Progenitor cell of endocrine pancreas (in vitro differentiated cells): ENCODE data around the gene SETBP1. TPM values are rescaled to one million over a fixed set of nuclear protein-coding genes. Genes with fewer than 3 reads are reported as not detected.
A peak's percentile ranks its signal among the peaks of the same experiment; 100 is the strongest.

Source experiments
- DNase-seq: peaks from one replicate; pipeline ENCODE4 v3.0.0; 2021; ENCODE audit warnings: low spot score; ENCODE audit not compliant: unreplicated experiment
- H3K27ac Mint-ChIP-seq: 2 replicates; pipeline ENCODE4 v1.8.0; 2021; ENCODE audit warnings: mild to moderate bottlenecking, moderate library complexity, mixed read lengths
- H3K27me3 Mint-ChIP-seq: 2 replicates; pipeline ENCODE4 v1.8.0; 2021; ENCODE audit warnings: mixed read lengths
- H3K36me3 Mint-ChIP-seq: 2 replicates; pipeline ENCODE4 v1.8.0; 2022; ENCODE audit warnings: mixed read lengths; ENCODE audit not compliant: insufficient read depth
- H3K4me1 Mint-ChIP-seq: 2 replicates; pipeline ENCODE4 v1.8.0; 2021; ENCODE audit warnings: low read depth, mixed read lengths
- H3K4me3 Mint-ChIP-seq: 2 replicates; pipeline ENCODE4 v1.8.0; 2021; ENCODE audit warnings: low read depth, mild to moderate bottlenecking, moderate library complexity, mixed read lengths
- H3K9me3 Mint-ChIP-seq: 2 replicates; pipeline ENCODE4 v1.8.0; 2021; ENCODE audit warnings: low read depth, mixed read lengths
- CTCF ChIP-seq: fragments of 200-600 bp; sonication (generic); IDR thresholded peaks from one replicate; pipeline ENCODE4 v1.5.0; 2021; ENCODE audit warnings: antibody characterized with exemption, mild to moderate bottlenecking; ENCODE audit not compliant: unreplicated experiment
- total RNA-seq: library from RNA; stranded (reverse); gene quantifications from 2 replicates; pipeline ENCODE4 v1.2.1, GENCODE V29; 2021

SETBP1 gene
- total RNA-seq, 1 donor from 2014 or later = 30.8 TPM

GRCh38 chr18:44823286-44823685 is 142.6 kb downstream of the SETBP1 start:
- Mint-ChIP-seq H3K4me1 (peaks cover 19% of the 10 kb centered on the region), H3K27me3 (no peaks in the 10 kb centered on the region), H3K9me3 (no peaks in the 10 kb centered on the region), H3K4me3 (no peak overlapping the region), H3K36me3 (peaks cover 2% of the 10 kb centered on the region), H3K27ac (no peak overlapping the region)
- no peak for TF ChIP-seq CTCF
- DNase-seq = no peak

GRCh38 chr18:44823782-44824181 is 143.1 kb downstream of the SETBP1 start:
- Mint-ChIP-seq H3K4me3 (no peak overlapping the region), H3K4me1 (peaks cover 19% of the 10 kb centered on the region), H3K27me3 (no peaks in the 10 kb centered on the region)

GRCh38 chr18:44824884-44825283 is 144.2 kb downstream of the SETBP1 start:
- Mint-ChIP-seq H3K4me3 (no peak overlapping the region), H3K27ac (no peak overlapping the region), H3K4me1 (peaks cover 19% of the 10 kb centered on the region), H3K36me3 (peaks cover 2% of the 10 kb centered on the region), H3K9me3 (no peaks in the 10 kb centered on the region), H3K27me3 (no peaks in the 10 kb centered on the region)
- no peak for DNase-seq
- TF ChIP-seq CTCF = no peak

More at GRCh38 chr18:44823782-44824181, 143.1 kb downstream of the SETBP1 start:
- Mint-ChIP-seq H3K27ac (no peak overlapping the region), H3K9me3 (no peaks in the 10 kb centered on the region), H3K36me3 (peaks cover 2% of the 10 kb centered on the region)
- TF ChIP-seq CTCF = no peak
- no peak for DNase-seq

GRCh38 chr18:44826418-44827259 is 146.0 kb downstream of the SETBP1 start:
- Mint-ChIP-seq H3K9me3 (no peaks in the 10 kb centered on the region), H3K4me1 (peaks cover 15% of the 10 kb centered on the region), H3K36me3 (peaks cover 2% of the 10 kb centered on the region), H3K4me3 (no peak overlapping the region), H3K27me3 (no peaks in the 10 kb centered on the region), H3K27ac (peak overlapping the region; percentile 43)
- TF ChIP-seq CTCF = no peak
- DNase-seq = no peak

- Mint-ChIP-seq H3K27me3 (no peaks in the 10 kb centered on the region), H3K9me3 (no peaks in the 10 kb centered on the region), H3K36me3 (peaks cover 2% of the 10 kb centered on the region), H3K27ac (no peak overlapping the region), H3K4me1 (peaks cover 10% of the 10 kb centered on the region), H3K4me3 (no peak overlapping the region)
- no peak for TF ChIP-seq CTCF
- DNase-seq = no peak
Observed at GRCh38 chr18:44828080-44828479, 147.4 kb downstream of the SETBP1 start.
